Mononuclear cell (primary cell): ENCODE data around the gene HOTAIR. TPM values are rescaled to one million over a fixed set of nuclear protein-coding genes. Genes with fewer than 3 reads are reported as not detected.

Source experiments
- H3K27me3 ChIP-seq: 2 replicates; pipeline ENCODE4 v1.6.0; 2011; ENCODE audit warnings: low read length, control low read depth; ENCODE audit not compliant: insufficient read depth
- H3K4me1 ChIP-seq: 2 replicates; pipeline ENCODE4 v1.5.1; 2011; ENCODE audit warnings: mild to moderate bottlenecking, low read length, control low read depth; ENCODE audit not compliant: insufficient read depth
- H3K4me3 ChIP-seq: 2 replicates; pipeline ENCODE4 v1.5.1; 2011; ENCODE audit warnings: mild to moderate bottlenecking, low read length, moderate library complexity
- H3K9me3 ChIP-seq: 2 replicates; pipeline ENCODE4 v1.5.1; 2011; ENCODE audit warnings: low read depth, mild to moderate bottlenecking, control low read depth, low read length
- total RNA-seq: library from RNA; depleted of rRNA; stranded (reverse); fragments of >200 nt; gene quantifications from one replicate; pipeline ENCODE4 v1.2.3, GENCODE V29; 2012

Gene HOTAIR
- total RNA-seq, 1 donor = not detected

DNA sequence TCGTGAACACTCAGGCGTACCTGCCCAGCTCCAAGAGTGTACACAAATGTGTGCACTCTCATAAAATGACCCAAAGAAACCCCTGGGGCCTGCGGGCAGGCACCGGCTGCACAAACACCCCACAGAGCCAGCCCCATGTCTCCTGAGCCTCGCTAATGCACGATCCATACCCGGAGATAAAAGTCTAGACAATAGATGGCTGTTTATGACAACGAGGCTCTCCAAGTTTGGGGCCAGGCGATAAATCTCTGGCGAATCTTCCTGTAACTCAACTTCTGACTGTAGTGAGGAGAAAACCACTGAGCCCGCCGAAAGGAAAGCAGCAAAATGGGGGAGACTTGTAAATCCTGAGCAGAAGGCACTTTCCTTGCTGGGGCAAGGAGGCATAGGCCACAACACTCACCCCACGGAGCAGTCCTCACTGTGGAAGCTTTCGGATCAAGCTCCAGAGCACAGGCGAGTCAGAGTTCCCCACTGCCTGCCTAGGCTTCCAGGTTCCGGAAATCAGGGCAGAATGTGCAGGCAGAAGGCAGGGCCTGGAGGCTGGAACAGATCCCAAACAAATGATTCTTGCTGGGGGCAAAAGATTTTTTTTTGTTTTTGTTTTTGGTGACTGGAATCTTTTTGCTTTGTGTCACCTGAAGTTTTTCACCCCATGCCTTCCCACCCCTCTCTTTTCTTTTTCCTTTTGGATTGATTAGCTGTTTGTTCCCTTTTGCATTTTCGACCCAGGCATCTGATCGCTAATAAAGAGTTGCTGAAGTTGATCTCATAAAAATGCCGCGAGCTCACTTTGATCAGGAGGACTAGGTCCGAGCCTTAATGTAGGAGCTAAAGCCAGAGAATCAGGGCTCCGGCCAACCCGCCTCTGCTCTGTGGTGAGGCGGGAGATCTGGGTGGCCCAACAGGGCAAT lies 6.3 kb downstream of the HOTAIR start:
- peaks cover 100% of the 10 kb centered on the region for H3K27me3 ChIP-seq
- H3K9me3 ChIP-seq = no peaks in the 10 kb centered on the region
- H3K4me1 ChIP-seq = peaks cover 20% of the 10 kb centered on the region
- no peak overlapping the region for H3K4me3 ChIP-seq

DNA sequence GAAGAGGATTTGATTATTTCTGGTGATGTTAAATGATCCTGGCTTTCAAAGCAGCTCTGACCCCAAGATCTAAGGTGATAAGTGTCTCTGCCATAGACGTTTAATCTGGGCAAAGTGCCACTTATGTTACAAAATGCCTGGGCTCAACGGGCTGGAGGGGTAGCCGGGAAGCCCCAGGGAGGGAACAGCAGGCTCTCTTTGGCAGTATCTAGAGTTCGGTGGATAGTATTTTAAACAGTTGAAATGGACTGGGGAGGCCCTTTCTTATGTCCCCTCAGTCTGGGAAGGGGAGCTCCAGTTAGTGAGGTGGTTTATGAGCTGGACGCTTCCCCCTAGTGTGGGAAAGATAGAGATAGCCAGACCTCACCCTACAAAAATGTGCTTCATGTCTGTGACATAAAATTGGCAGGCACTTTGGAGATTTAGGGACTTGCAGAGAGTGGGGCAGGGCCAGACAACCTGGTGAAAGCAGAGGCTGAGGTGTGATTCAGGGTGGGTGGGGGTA lies 7.3 kb downstream of the HOTAIR start:
- H3K9me3 ChIP-seq = no peaks in the 10 kb centered on the region
- no peak overlapping the region for H3K4me3 ChIP-seq
- H3K4me1 ChIP-seq = peaks cover 18% of the 10 kb centered on the region
- peaks cover 100% of the 10 kb centered on the region for H3K27me3 ChIP-seq

DNA sequence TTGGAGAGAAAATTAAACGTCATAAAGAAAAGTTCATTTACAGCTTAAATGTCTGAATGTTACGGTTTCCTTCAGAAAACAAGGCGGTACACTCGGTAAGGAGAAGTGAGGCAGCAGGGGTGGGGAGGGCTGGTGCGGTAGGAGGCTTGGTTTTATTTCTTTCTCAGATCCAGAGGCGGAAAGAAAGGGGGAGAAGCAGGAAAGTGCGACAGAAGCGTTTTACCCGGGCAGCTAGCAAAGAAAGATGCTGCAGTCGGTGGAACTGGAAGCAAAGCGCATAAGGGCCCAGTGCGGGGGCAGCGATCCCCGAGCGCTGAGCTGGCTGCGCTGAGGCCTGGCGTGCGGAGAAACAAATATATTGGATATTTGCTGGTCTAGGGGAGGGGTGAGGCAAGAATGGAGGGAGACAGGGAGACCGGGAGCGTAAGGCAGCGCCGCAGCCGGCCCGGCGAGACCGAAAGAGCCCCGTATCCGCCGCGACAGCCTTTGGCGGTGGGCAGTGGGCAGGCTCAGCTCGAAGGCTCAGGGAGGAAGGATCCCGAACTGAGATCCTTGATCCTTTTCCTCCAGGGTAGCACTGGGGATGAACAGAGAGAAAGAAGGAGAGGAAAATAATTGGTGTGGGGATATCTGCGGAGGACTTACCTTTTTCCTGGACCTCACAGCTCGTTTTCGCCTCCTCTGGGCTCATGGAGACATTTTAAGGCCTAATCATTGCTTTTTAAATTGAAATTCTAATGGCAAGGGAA lies 8.2 kb downstream of the HOTAIR start:
- H3K9me3 ChIP-seq = no peaks in the 10 kb centered on the region
- peaks cover 18% of the 10 kb centered on the region for H3K4me1 ChIP-seq
- H3K4me3 ChIP-seq = no peak overlapping the region
- peaks cover 100% of the 10 kb centered on the region for H3K27me3 ChIP-seq

DNA sequence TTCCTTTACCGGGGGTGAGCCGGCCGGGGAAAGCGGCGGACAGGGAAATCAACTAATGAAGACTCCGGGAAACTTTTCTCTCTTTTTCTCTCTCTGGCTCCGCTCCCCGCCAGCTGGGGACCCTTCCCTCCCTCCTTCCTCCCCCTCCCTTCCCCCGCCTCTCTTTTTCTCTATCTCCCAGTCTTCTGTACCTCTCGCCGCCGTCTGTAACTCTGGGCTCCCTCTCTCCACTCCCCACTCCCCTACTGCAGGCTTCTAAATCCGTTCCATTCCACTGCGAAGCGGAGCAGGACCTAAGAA lies 8.7 kb downstream of the HOTAIR start:
- Histone ChIP-seq H3K4me1 (peaks cover 18% of the 10 kb centered on the region), H3K4me3 (no peak overlapping the region), H3K27me3 (peaks cover 100% of the 10 kb centered on the region), H3K9me3 (no peaks in the 10 kb centered on the region)

DNA sequence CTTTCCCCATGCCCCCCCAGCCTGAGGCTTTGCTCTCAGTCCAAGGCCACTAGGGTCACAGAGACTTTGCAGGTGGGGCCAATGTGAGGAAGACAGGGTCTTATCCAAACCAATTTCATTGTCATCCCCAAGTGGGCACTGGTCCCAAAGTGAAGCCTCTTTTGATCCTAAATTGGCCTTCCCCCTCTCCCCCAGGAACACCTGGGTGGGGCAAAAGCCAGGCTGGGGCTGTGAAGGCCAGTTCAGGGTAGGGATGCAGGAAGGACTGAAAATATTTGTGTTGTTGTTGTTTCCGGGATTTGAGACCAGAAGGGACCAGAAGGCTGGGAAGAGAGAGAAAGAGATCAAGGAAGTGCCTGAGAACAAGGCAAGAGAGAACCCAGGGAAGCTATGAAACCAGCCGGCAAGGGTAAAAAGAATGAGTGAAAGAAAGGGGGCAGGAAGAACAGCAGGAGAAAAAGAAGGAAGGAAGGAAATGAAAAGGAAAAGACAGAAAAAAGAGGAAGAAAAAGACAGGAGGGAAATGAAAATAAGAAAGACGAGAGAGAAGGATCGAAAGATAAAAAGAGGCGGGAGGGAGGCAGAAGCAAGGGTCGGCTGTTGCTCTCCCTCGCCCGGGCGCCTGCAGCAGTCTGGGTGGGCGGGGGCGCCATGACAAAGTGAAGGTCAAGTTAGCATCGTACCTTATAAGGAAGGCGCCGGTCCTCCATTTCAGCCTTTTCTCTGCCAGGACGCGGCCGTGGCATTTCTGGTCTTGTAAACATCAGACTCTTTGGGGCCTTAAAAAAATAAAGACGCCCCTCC lies 9.3 kb downstream of the HOTAIR start:
- peaks cover 100% of the 10 kb centered on the region for H3K27me3 ChIP-seq
- no peaks in the 10 kb centered on the region for H3K9me3 ChIP-seq
- H3K4me3 ChIP-seq = no peak overlapping the region
- H3K4me1 ChIP-seq = peaks cover 18% of the 10 kb centered on the region

DNA sequence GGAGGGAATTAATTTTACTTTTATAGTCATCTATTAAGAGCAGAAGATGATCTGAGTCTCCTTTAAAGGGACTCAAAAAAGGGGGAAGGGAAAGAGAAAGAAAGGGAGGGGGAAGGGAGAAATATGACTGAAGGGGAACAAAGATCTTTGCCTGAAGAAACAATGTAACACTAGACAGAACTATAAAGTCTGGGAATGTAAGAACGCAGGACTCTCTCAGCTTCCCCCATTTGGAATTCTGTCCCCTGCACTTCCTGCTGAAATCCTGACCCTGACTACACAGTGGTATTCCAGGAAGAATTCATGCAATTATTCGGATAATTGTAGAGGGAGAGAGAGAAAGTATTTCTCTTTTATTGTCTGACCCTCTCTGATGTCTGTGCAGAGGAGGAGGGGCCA lies 10.4 kb downstream of the HOTAIR start:
- Histone ChIP-seq H3K4me3 (no peak overlapping the region), H3K4me1 (peaks cover 18% of the 10 kb centered on the region), H3K27me3 (peaks cover 100% of the 10 kb centered on the region), H3K9me3 (no peaks in the 10 kb centered on the region)

DNA sequence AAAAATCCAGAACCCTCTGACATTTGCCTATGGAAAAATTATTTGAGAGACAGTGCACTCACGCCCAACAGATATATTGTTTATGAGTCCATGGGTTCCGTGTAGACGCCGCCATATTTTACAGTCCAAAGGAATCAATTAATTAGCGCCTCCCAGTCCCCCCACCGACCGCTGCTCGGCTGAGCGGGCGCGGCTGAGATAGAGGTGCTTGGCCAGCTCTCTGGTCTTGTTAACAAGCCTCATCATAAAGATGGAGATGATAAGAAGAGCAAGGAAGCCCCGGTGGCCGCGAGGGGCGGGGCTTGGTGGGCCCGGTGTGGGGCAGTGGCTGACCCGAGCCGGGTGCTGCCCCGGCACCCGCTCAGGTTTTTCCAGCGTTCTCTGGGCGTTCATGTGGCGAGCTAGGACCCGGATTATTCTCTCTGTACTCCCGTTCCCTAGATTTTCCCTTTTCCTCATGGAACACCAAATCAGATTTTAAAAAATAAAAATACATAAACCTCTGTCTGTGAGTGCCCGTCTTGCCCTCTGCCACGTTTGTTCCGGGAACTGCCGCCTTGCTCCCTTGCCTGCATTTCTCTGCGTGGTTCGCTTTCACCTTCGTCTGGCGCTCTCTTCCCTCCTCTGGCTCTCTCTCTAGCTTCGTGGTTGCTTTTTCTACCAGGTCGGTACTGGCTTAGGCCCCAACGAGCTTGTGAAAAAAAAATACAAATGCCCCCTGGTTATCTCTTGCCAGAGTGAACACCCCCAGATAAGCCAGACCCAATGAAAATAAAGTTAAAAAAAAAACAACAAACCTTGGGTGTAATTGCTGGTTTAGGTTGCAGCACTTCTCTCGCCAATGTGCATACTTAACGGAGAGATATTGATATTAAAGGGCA lies 11.1 kb downstream of the HOTAIR start:
- H3K9me3 ChIP-seq = no peaks in the 10 kb centered on the region

DNA sequence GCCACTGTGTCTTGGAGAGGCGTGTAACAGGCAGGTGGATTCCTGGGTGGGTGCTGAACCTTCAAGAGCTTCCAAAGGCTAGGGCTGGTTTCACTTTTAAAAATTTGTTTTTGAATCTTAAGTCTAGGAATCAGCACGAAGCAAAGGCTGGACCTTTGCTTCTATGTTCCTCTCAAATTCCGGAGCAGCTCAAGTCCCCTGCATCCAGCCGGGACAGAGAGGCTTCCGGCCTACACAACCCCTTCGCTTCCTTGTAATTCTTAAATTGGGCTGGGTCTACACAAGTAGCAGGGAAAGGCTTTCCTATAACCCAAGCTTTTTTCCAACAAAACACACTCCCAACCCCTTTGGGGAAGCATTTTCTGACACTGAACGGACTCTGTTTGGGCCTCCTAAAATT lies 11.7 kb downstream of the HOTAIR start:
- peaks cover 100% of the 10 kb centered on the region for H3K27me3 ChIP-seq
- peaks cover 18% of the 10 kb centered on the region for H3K4me1 ChIP-seq
- H3K9me3 ChIP-seq = no peaks in the 10 kb centered on the region
- H3K4me3 ChIP-seq = no peak overlapping the region

More for the DNA sequence above, 11.1 kb downstream of the HOTAIR start:
- no peak overlapping the region for H3K4me3 ChIP-seq
- H3K4me1 ChIP-seq = peaks cover 18% of the 10 kb centered on the region
- peaks cover 100% of the 10 kb centered on the region for H3K27me3 ChIP-seq

DNA sequence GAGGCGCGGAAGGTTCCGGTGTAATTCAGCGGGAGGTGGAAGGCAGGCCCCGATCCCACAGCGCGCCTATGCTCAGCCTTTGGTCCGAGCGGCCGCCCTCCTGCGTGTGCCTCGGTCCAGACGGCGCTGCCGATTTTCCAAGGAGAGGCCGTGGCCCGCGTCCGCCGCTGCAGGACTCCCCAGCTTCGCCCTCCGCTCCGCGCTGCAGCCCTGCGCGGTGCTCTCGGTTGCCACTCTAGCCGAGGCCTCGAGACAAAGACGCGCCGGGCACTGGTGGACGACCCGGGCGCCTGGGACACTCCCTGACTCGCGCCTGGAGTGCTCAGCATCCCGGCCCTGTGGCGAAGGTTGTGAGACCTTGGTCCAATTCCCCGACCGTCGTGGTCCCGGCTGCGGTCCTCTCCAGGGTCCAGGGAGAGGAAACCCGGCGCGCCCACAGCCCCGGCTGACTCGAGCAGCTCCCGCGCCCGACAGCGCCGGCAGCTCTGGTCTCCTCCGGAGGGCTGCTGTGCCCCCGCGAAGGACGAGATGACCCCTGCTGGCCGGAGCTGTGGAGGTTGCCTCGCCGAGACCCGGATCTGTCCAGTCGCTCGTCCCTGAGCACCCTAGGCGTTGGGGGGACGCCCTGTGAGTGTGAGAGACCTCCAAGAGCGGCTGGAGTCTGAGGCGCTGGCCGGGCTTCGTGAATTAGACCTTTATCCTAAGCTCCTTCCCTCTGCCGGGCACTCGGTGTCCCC lies 13.6 kb downstream of the HOTAIR start:
- Histone ChIP-seq H3K9me3 (no peaks in the 10 kb centered on the region), H3K4me3 (no peak overlapping the region), H3K27me3 (peaks cover 100% of the 10 kb centered on the region), H3K4me1 (peaks cover 14% of the 10 kb centered on the region)

DNA sequence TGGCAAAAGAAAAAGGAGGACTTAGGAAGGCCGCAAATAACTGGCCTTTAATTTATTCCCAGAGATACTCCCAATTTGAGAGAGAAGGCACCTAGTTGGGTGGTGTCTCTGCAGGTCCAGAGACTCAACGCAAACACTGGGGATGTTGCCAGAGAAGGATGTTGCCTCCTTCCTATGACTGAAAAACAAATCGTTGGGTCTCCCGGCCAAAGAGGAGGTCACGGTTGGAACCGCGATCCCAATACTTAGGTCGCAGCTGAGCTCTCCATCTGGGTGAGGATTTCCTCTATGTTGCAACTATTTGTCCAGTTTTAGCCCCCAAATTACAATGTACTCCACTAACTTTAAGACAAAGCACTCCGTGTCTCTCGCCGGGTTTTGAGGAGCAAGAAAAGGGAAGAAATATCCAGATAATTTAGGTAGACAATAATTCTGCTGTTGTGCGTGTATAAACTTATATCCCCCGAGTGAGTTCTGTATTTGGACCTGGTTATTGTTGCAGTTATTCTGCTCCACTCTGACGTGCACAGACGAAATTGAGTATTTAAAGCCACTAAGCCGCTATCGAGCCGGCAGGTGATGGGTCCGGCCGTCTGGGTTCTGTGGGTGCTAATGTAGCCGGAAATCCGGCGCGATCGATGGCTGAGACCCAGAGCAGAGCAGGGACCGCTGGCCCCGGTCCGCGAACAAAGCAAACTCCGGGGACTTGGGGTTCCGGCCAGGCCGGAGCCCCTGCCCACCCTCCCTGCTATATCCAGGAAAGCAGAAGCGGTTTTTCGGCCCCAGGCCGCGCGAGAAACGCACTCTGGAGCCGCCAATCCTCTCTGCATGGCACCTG lies 14.3 kb downstream of the HOTAIR start:
- Histone ChIP-seq H3K9me3 (no peaks in the 10 kb centered on the region), H3K4me1 (peaks cover 11% of the 10 kb centered on the region), H3K4me3 (no peak overlapping the region), H3K27me3 (peaks cover 100% of the 10 kb centered on the region)

DNA sequence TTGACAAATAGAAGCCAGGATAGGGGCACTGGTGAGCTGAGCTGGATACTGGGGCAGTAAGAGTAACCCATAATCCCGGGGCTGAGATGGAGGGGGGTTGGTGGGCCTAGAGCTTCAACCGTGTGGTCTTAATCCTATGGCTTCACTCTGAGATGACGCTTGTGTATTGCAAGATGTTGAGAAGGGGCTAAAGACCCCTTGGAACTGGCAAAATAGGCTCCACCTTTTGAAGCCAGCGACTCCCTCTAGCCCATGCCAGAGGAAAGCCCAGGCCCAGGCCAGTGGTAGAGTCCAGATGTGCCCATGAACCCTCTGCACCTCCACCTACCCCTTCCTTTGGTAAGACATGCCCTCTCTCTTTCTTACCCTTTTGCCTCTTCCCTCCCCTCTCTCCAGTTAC lies 15.4 kb downstream of the HOTAIR start:
- H3K4me1 ChIP-seq = peaks cover 7% of the 10 kb centered on the region
- no peaks in the 10 kb centered on the region for H3K9me3 ChIP-seq
- H3K4me3 ChIP-seq = no peak overlapping the region
- H3K27me3 ChIP-seq = peaks cover 98% of the 10 kb centered on the region

DNA sequence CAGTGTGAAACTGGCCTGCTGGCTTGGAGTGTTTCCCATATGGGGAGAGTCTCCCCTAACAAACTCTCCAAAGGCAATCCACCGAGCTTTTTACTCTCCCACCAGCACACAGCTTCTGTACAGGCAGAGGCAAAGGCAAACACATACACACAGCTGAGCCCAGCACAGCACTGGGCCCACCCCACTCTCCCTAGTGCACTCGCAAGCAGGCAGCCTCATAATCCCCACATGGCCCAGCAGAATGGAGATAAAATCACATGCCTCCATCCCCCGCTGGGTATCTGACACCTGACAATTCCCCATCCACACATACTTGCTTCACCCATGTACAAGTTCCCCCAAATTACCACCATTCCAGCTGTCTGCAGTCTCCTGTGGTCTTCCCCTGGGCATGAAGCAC lies 16.6 kb downstream of the HOTAIR start:
- Histone ChIP-seq H3K27me3 (peaks cover 98% of the 10 kb centered on the region), H3K9me3 (no peaks in the 10 kb centered on the region)

More for the DNA sequence above, 16.6 kb downstream of the HOTAIR start:
- H3K4me1 ChIP-seq = peaks cover 3% of the 10 kb centered on the region
- no peak overlapping the region for H3K4me3 ChIP-seq
